Measurements from ENCODE around the gene TOX4.
A peak's percentile ranks its signal among the peaks of the same experiment; 100 is the strongest.

TOX4 gene

GRCh38 chr14:21467616-21468015, 9.4 kb upstream of the TOX4 start:
- TF ChIP-seq CTCF (IDR thresholded peaks at IDR 0.05), result no peak
- H3K4me3 ChIP-seq, result no peak overlapping the region
- intact Hi-C loops (cut with DNase I; ENCODE audit: low total_unique reads), result no loop called here
- no peak overlapping the region for H3K27ac ChIP-seq
- peaks cover 42 to 59% (median 47%) of the 10 kb centered on the region in 3 donors for H3K36me3 ChIP-seq
- H3K27me3 ChIP-seq, result no peaks in the 10 kb centered on the region
- no peaks in the 10 kb centered on the region for H3K4me1 ChIP-seq
- no peaks in the 10 kb centered on the region for H3K9me3 ChIP-seq
- no peak for DNase-seq

- no peak for TF ChIP-seq CTCF (IDR thresholded peaks at IDR 0.05)
- H3K4me3 ChIP-seq, result peak overlapping the region; percentile 76 to 90
- intact Hi-C loops (cut with DNase I; ENCODE audit: low total_unique reads), result no loop called here
- H3K36me3 ChIP-seq, result peaks cover 4 to 28% (median 20%) of the 10 kb centered on the region in 3 donors
- no peaks in the 10 kb centered on the region for H3K27me3 ChIP-seq
- no peaks in the 10 kb centered on the region for H3K9me3 ChIP-seq
- H3K4me1 ChIP-seq, result peaks cover 0 to 28% (median 17%) of the 10 kb centered on the region in 4 donors
- H3K27ac ChIP-seq, result peak overlapping the region; percentile 84 to 94
- no peak for DNase-seq
These were observed 1.1 kb upstream of the TOX4 start for GRCh38 chr14:21475767-21476522.

GRCh38 chr14:21476523-21476924, 471 bp upstream of the TOX4 start:
- no peak for TF ChIP-seq CTCF (IDR thresholded peaks at IDR 0.05)
- DNase-seq, result no peak
- Histone ChIP-seq H3K27ac (peak overlapping the region; percentile 84 to 94), H3K9me3 (no peaks in the 10 kb centered on the region), H3K4me3 (peak overlapping the region; percentile 76 to 90), H3K4me1 (peaks cover 0 to 28% (median 17%) of the 10 kb centered on the region in 4 donors), H3K27me3 (no peaks in the 10 kb centered on the region), H3K36me3 (peaks cover 4 to 34% (median 26%) of the 10 kb centered on the region in 3 donors)
- intact Hi-C loops (cut with DNase I; ENCODE audit: low total_unique reads), result no loop called here

GRCh38 chr14:21486640-21487087, 9.7 kb downstream of the TOX4 start:
- TF ChIP-seq CTCF (IDR thresholded peaks at IDR 0.05), result no peak
- DNase-seq, result no peak
- Histone ChIP-seq H3K4me3 (no peak overlapping the region), H3K36me3 (peaks cover 42 to 59% (median 47%) of the 10 kb centered on the region in 3 donors), H3K9me3 (no peaks in the 10 kb centered on the region), H3K27me3 (no peaks in the 10 kb centered on the region), H3K4me1 (no peaks in the 10 kb centered on the region), H3K27ac (no peak overlapping the region)
- intact Hi-C loops (cut with DNase I; ENCODE audit: low total_unique reads), result no loop called here

GRCh38 chr14:21494902-21495762, 18.1 kb downstream of the TOX4 start:
- Histone ChIP-seq H3K9me3 (no peaks in the 10 kb centered on the region), H3K4me3 (no peak overlapping the region), H3K27me3 (no peaks in the 10 kb centered on the region), H3K4me1 (no peaks in the 10 kb centered on the region), H3K36me3 (peaks cover 71 to 100% (median 93%) of the 10 kb centered on the region in 3 donors), H3K27ac (no peak overlapping the region)
- DNase-seq, result no peak
- no peak for TF ChIP-seq CTCF (IDR thresholded peaks at IDR 0.05)
- intact Hi-C loops (cut with DNase I; ENCODE audit: low total_unique reads), result no loop called here
